Measurements from ENCODE around the gene CAMTA1. TPM values are rescaled to one million over a fixed set of nuclear protein-coding genes. Genes with fewer than 3 reads are reported as not detected.

Gene CAMTA1
- polyA plus RNA-seq, 2 donors: 61.1 to 75.0 TPM

GRCh38 chr1:6873298-6874015, 88.2 kb downstream of the CAMTA1 start:
- no peaks in the 10 kb centered on the region for H3K27me3 ChIP-seq (ENCODE audit: control insufficient read depth in 1 of 2, insufficient read depth in 2 of 2, low read length in 2 of 2)
- H3K9me3 ChIP-seq (ENCODE audit: control insufficient read depth in 2 of 2, insufficient read depth in 1 of 2, low read depth in 1 of 2, low read length in 1 of 2): no peaks in the 10 kb centered on the region
- no peak overlapping the region for H3K27ac ChIP-seq (ENCODE audit: low read depth in 2 of 2, low read length in 1 of 2)
- no peak overlapping the region for H3K4me3 ChIP-seq (ENCODE audit: low read depth in 1 of 2, low read length in 2 of 2)
- H3K4me1 ChIP-seq (ENCODE audit: control insufficient read depth in 2 of 2, insufficient read depth in 2 of 2, low read length in 1 of 2): no peaks in the 10 kb centered on the region
- WGBS, 2 donors: 79 to 82% methylated on average over 4 of the region's 4 CpGs
- H3K36me3 ChIP-seq (ENCODE audit: control insufficient read depth in 2 of 2, insufficient read depth in 2 of 2, low read length in 1 of 2): peaks cover 5% of the 10 kb centered on the region in 2 donors

GRCh38 chr1:6874298-6874697, 89.0 kb downstream of the CAMTA1 start:
- WGBS, 2 donors: 95 to 97% methylated on average over 4 of the region's 4 CpGs
- H3K4me3 ChIP-seq (ENCODE audit: low read depth in 1 of 2, low read length in 2 of 2): no peak overlapping the region

GRCh38 chr1:6880951-6881690, 95.9 kb downstream of the CAMTA1 start:
- H3K36me3 ChIP-seq (ENCODE audit: control insufficient read depth in 2 of 2, insufficient read depth in 2 of 2, low read length in 1 of 2): peaks cover 0 to 3% of the 10 kb centered on the region in 2 donors
- no peak overlapping the region for H3K27ac ChIP-seq (ENCODE audit: low read depth in 2 of 2, low read length in 1 of 2)
- WGBS, 2 donors: 77 to 84% methylated on average over 12 of the region's 12 CpGs
- H3K4me3 ChIP-seq (ENCODE audit: low read depth in 1 of 2, low read length in 2 of 2): no peak overlapping the region
- no peaks in the 10 kb centered on the region for H3K27me3 ChIP-seq (ENCODE audit: control insufficient read depth in 1 of 2, insufficient read depth in 2 of 2, low read length in 2 of 2)
- no peaks in the 10 kb centered on the region for H3K9me3 ChIP-seq (ENCODE audit: control insufficient read depth in 2 of 2, insufficient read depth in 1 of 2, low read depth in 1 of 2, low read length in 1 of 2)
- H3K4me1 ChIP-seq (ENCODE audit: control insufficient read depth in 2 of 2, insufficient read depth in 2 of 2, low read length in 1 of 2): peaks cover 0 to 4% of the 10 kb centered on the region in 2 donors

More at GRCh38 chr1:6874298-6874697, 89.0 kb downstream of the CAMTA1 start:
- Histone ChIP-seq H3K27me3 (ENCODE audit: control insufficient read depth in 1 of 2, insufficient read depth in 2 of 2, low read length in 2 of 2) (no peaks in the 10 kb centered on the region), H3K9me3 (ENCODE audit: control insufficient read depth in 2 of 2, insufficient read depth in 1 of 2, low read depth in 1 of 2, low read length in 1 of 2) (no peaks in the 10 kb centered on the region), H3K36me3 (ENCODE audit: control insufficient read depth in 2 of 2, insufficient read depth in 2 of 2, low read length in 1 of 2) (peaks cover 5% of the 10 kb centered on the region in 2 donors), H3K27ac (ENCODE audit: low read depth in 2 of 2, low read length in 1 of 2) (no peak overlapping the region), H3K4me1 (ENCODE audit: control insufficient read depth in 2 of 2, insufficient read depth in 2 of 2, low read length in 1 of 2) (no peaks in the 10 kb centered on the region)

GRCh38 chr1:6882414-6882813, 97.2 kb downstream of the CAMTA1 start:
- Histone ChIP-seq H3K9me3 (ENCODE audit: control insufficient read depth in 2 of 2, insufficient read depth in 1 of 2, low read depth in 1 of 2, low read length in 1 of 2) (no peaks in the 10 kb centered on the region), H3K36me3 (ENCODE audit: control insufficient read depth in 2 of 2, insufficient read depth in 2 of 2, low read length in 1 of 2) (peaks cover 0 to 3% of the 10 kb centered on the region in 2 donors), H3K4me3 (ENCODE audit: low read depth in 1 of 2, low read length in 2 of 2) (no peak overlapping the region), H3K27ac (ENCODE audit: low read depth in 2 of 2, low read length in 1 of 2) (no peak overlapping the region), H3K27me3 (ENCODE audit: control insufficient read depth in 1 of 2, insufficient read depth in 2 of 2, low read length in 2 of 2) (no peaks in the 10 kb centered on the region), H3K4me1 (ENCODE audit: control insufficient read depth in 2 of 2, insufficient read depth in 2 of 2, low read length in 1 of 2) (peaks cover 0 to 4% of the 10 kb centered on the region in 2 donors)
- 89 to 97% methylated on average over 2 of the region's 2 CpGs for WGBS, 2 donors

GRCh38 chr1:6884652-6885153, 99.4 kb downstream of the CAMTA1 start:
- Histone ChIP-seq H3K4me3 (ENCODE audit: low read depth in 1 of 2, low read length in 2 of 2) (no peak overlapping the region), H3K27ac (ENCODE audit: low read depth in 2 of 2, low read length in 1 of 2) (no peak overlapping the region), H3K27me3 (ENCODE audit: control insufficient read depth in 1 of 2, insufficient read depth in 2 of 2, low read length in 2 of 2) (no peaks in the 10 kb centered on the region), H3K4me1 (ENCODE audit: control insufficient read depth in 2 of 2, insufficient read depth in 2 of 2, low read length in 1 of 2) (peaks cover 0 to 4% of the 10 kb centered on the region in 2 donors), H3K36me3 (ENCODE audit: control insufficient read depth in 2 of 2, insufficient read depth in 2 of 2, low read length in 1 of 2) (peaks cover 0 to 3% of the 10 kb centered on the region in 2 donors), H3K9me3 (ENCODE audit: control insufficient read depth in 2 of 2, insufficient read depth in 1 of 2, low read depth in 1 of 2, low read length in 1 of 2) (no peaks in the 10 kb centered on the region)
- WGBS, 2 donors: 83 to 92% methylated on average over 3 of the region's 3 CpGs

GRCh38 chr1:6885426-6885825, 100.2 kb downstream of the CAMTA1 start:
- Histone ChIP-seq H3K4me3 (ENCODE audit: low read depth in 1 of 2, low read length in 2 of 2) (no peak overlapping the region), H3K4me1 (ENCODE audit: control insufficient read depth in 2 of 2, insufficient read depth in 2 of 2, low read length in 1 of 2) (peaks cover 0 to 4% of the 10 kb centered on the region in 2 donors), H3K9me3 (ENCODE audit: control insufficient read depth in 2 of 2, insufficient read depth in 1 of 2, low read depth in 1 of 2, low read length in 1 of 2) (no peaks in the 10 kb centered on the region), H3K36me3 (ENCODE audit: control insufficient read depth in 2 of 2, insufficient read depth in 2 of 2, low read length in 1 of 2) (peaks cover 0 to 3% of the 10 kb centered on the region in 2 donors), H3K27ac (ENCODE audit: low read depth in 2 of 2, low read length in 1 of 2) (no peak overlapping the region), H3K27me3 (ENCODE audit: control insufficient read depth in 1 of 2, insufficient read depth in 2 of 2, low read length in 2 of 2) (no peaks in the 10 kb centered on the region)
- 97 to 100% methylated on average over 2 of the region's 2 CpGs for WGBS, 2 donors

- peaks cover 0 to 4% of the 10 kb centered on the region in 2 donors for H3K4me1 ChIP-seq (ENCODE audit: control insufficient read depth in 2 of 2, insufficient read depth in 2 of 2, low read length in 1 of 2)
- peaks cover 0 to 3% of the 10 kb centered on the region in 2 donors for H3K36me3 ChIP-seq (ENCODE audit: control insufficient read depth in 2 of 2, insufficient read depth in 2 of 2, low read length in 1 of 2)
- WGBS, 2 donors: 90 to 96% methylated on average over 2 of the region's 2 CpGs
- no peaks in the 10 kb centered on the region for H3K9me3 ChIP-seq (ENCODE audit: control insufficient read depth in 2 of 2, insufficient read depth in 1 of 2, low read depth in 1 of 2, low read length in 1 of 2)
- no peak overlapping the region for H3K4me3 ChIP-seq (ENCODE audit: low read depth in 1 of 2, low read length in 2 of 2)
- H3K27ac ChIP-seq (ENCODE audit: low read depth in 2 of 2, low read length in 1 of 2): no peak overlapping the region
- H3K27me3 ChIP-seq (ENCODE audit: control insufficient read depth in 1 of 2, insufficient read depth in 2 of 2, low read length in 2 of 2): no peaks in the 10 kb centered on the region
Observed at GRCh38 chr1:6886523-6886922, 101.3 kb downstream of the CAMTA1 start.

GRCh38 chr1:6888268-6888667, 103.0 kb downstream of the CAMTA1 start:
- no peaks in the 10 kb centered on the region for H3K27me3 ChIP-seq (ENCODE audit: control insufficient read depth in 1 of 2, insufficient read depth in 2 of 2, low read length in 2 of 2)
- peaks cover 0 to 3% of the 10 kb centered on the region in 2 donors for H3K36me3 ChIP-seq (ENCODE audit: control insufficient read depth in 2 of 2, insufficient read depth in 2 of 2, low read length in 1 of 2)
- 81 to 84% methylated on average over 3 of the region's 3 CpGs for WGBS, 2 donors
- no peaks in the 10 kb centered on the region for H3K9me3 ChIP-seq (ENCODE audit: control insufficient read depth in 2 of 2, insufficient read depth in 1 of 2, low read depth in 1 of 2, low read length in 1 of 2)
- H3K4me1 ChIP-seq (ENCODE audit: control insufficient read depth in 2 of 2, insufficient read depth in 2 of 2, low read length in 1 of 2): peaks cover 0 to under 1% of the 10 kb centered on the region in 2 donors
- no peak overlapping the region for H3K27ac ChIP-seq (ENCODE audit: low read depth in 2 of 2, low read length in 1 of 2)
- H3K4me3 ChIP-seq (ENCODE audit: low read depth in 1 of 2, low read length in 2 of 2): no peak overlapping the region

- Histone ChIP-seq H3K4me1 (ENCODE audit: control insufficient read depth in 2 of 2, insufficient read depth in 2 of 2, low read length in 1 of 2) (no peaks in the 10 kb centered on the region), H3K27me3 (ENCODE audit: control insufficient read depth in 1 of 2, insufficient read depth in 2 of 2, low read length in 2 of 2) (no peaks in the 10 kb centered on the region), H3K9me3 (ENCODE audit: control insufficient read depth in 2 of 2, insufficient read depth in 1 of 2, low read depth in 1 of 2, low read length in 1 of 2) (no peaks in the 10 kb centered on the region), H3K36me3 (ENCODE audit: control insufficient read depth in 2 of 2, insufficient read depth in 2 of 2, low read length in 1 of 2) (peaks cover 0 to 3% of the 10 kb centered on the region in 2 donors), H3K4me3 (ENCODE audit: low read depth in 1 of 2, low read length in 2 of 2) (no peak overlapping the region), H3K27ac (ENCODE audit: low read depth in 2 of 2, low read length in 1 of 2) (no peak overlapping the region)
- WGBS, 2 donors: 72 to 80% methylated on average over 2 of the region's 2 CpGs
Observed at GRCh38 chr1:6888870-6889269, 103.6 kb downstream of the CAMTA1 start.
